Tibial nerve (tissue), 4 donors: ENCODE results near the gene ATP8A2.

ENCODE experiments used
- EP300 ChIP-seq, 2 donors: sonication (generic); formaldehyde crosslinking; IDR thresholded peaks; one replicate each; pipeline ENCODE4 v1.6.1; 2017; ENCODE audit warnings: antibody characterized with exemption in 2 of 2, mild to moderate bottlenecking in 1 of 2
- POLR2A ChIP-seq, 2 donors: fragments of 450-650 bp; IDR thresholded peaks; one replicate each; pipeline ENCODE4 v1.6.1; 2017; ENCODE audit warnings: antibody characterized with exemption in 2 of 2, mild to moderate bottlenecking in 2 of 2, moderate library complexity in 2 of 2
- TF ChIP-seq, protein P1 (sequence below), 5 experiments: fragments of 200-600 bp in 3 of 5; fragments of 450-650 bp in 2 of 5; sonication (generic) in 3 of 5; IDR thresholded peaks; one replicate each; pipeline ENCODE4 v1.5.1; 2016 to 2019; ENCODE audit warnings: antibody characterized with exemption in 5 of 5, mild to moderate bottlenecking in 3 of 5, moderate library complexity in 2 of 5

GRCh38 chr13:25584087-25584486 is 212.3 kb downstream of the ATP8A2 start:
- TF ChIP-seq, protein P1, sequence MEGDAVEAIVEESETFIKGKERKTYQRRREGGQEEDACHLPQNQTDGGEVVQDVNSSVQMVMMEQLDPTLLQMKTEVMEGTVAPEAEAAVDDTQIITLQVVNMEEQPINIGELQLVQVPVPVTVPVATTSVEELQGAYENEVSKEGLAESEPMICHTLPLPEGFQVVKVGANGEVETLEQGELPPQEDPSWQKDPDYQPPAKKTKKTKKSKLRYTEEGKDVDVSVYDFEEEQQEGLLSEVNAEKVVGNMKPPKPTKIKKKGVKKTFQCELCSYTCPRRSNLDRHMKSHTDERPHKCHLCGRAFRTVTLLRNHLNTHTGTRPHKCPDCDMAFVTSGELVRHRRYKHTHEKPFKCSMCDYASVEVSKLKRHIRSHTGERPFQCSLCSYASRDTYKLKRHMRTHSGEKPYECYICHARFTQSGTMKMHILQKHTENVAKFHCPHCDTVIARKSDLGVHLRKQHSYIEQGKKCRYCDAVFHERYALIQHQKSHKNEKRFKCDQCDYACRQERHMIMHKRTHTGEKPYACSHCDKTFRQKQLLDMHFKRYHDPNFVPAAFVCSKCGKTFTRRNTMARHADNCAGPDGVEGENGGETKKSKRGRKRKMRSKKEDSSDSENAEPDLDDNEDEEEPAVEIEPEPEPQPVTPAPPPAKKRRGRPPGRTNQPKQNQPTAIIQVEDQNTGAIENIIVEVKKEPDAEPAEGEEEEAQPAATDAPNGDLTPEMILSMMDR (IDR thresholded peaks at IDR 0.05), result no peak
- no peak for TF ChIP-seq POLR2A (IDR thresholded peaks at IDR 0.05)
- no peak for TF ChIP-seq EP300 (IDR thresholded peaks at IDR 0.05)
